Measurements from ENCODE around the gene TFDP2.
A peak's percentile ranks its signal among the peaks of the same experiment; 100 is the strongest.

TFDP2 gene

GRCh38 chr3:142021127-142021526, 128.2 kb downstream of the TFDP2 start:
- H3K27me3 ChIP-seq (ENCODE audit: control insufficient read depth, insufficient read depth, low read length): no peaks in the 10 kb centered on the region

GRCh38 chr3:142019794-142020320, 129.5 kb downstream of the TFDP2 start:
- no peaks in the 10 kb centered on the region for H3K36me3 ChIP-seq (ENCODE audit: control insufficient read depth, insufficient read depth, low read length)
- H3K27ac ChIP-seq: no peak overlapping the region
- no peak overlapping the region for H2AFZ ChIP-seq
- no peak overlapping the region for H3K9ac ChIP-seq
- TF ChIP-seq CTCF (IDR thresholded peaks at IDR 0.05): no peak
- no peaks in the 10 kb centered on the region for H3K9me3 ChIP-seq (ENCODE audit: control insufficient read depth, low read length)
- H3K4me3 ChIP-seq (ENCODE audit: low read depth, low read length): no peak overlapping the region
- peaks cover 16% of the 10 kb centered on the region for H3K79me2 ChIP-seq
- no peak overlapping the region for H3K4me2 ChIP-seq (ENCODE audit: low read length)
- H3K27me3 ChIP-seq (ENCODE audit: control insufficient read depth, insufficient read depth, low read length): no peaks in the 10 kb centered on the region
- H3K4me1 ChIP-seq: peaks cover 11% of the 10 kb centered on the region

More at GRCh38 chr3:142021127-142021526, 128.2 kb downstream of the TFDP2 start:
- no peak for TF ChIP-seq CTCF (IDR thresholded peaks at IDR 0.05)
- Histone ChIP-seq H3K9ac (no peak overlapping the region), H3K27ac (no peak overlapping the region), H3K4me2 (ENCODE audit: low read length) (peak overlapping the region; percentile 31), H2AFZ (no peak overlapping the region), H3K4me1 (peaks cover 11% of the 10 kb centered on the region), H3K79me2 (peaks cover 13% of the 10 kb centered on the region), H3K4me3 (ENCODE audit: low read depth, low read length) (no peak overlapping the region), H3K36me3 (ENCODE audit: control insufficient read depth, insufficient read depth, low read length) (no peaks in the 10 kb centered on the region), H3K9me3 (ENCODE audit: control insufficient read depth, low read length) (no peaks in the 10 kb centered on the region)

DNA sequence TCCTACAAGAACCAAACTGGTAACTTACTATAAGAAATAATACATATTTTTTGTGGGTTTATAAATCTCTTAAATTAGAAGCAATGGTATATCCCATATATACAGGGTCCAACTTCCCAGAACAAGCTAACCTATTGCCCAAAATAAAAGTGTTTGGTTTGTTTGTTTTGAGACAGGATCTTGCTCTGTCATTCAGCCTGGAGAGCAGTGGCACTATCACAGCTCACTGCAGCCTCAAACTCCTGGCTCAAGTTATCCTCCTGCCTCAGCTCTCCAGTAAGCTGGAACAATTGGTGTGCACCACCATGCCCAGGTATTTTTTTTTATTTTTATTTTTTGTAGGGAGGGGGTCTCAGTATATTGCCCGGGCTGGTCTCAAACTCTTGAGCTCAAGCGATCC, 135.4 kb downstream of the TFDP2 start:
- Histone ChIP-seq H2AFZ (no peak overlapping the region), H3K9me3 (ENCODE audit: control insufficient read depth, low read length) (no peaks in the 10 kb centered on the region), H3K27ac (no peak overlapping the region), H3K4me1 (no peaks in the 10 kb centered on the region), H3K4me2 (ENCODE audit: low read length) (no peak overlapping the region), H3K36me3 (ENCODE audit: control insufficient read depth, insufficient read depth, low read length) (no peaks in the 10 kb centered on the region), H3K79me2 (peaks cover 14% of the 10 kb centered on the region), H3K4me3 (ENCODE audit: low read depth, low read length) (no peak overlapping the region), H3K9ac (no peak overlapping the region), H3K27me3 (ENCODE audit: control insufficient read depth, insufficient read depth, low read length) (no peaks in the 10 kb centered on the region)
- TF ChIP-seq CTCF (IDR thresholded peaks at IDR 0.05): no peak

- no peaks in the 10 kb centered on the region for H3K27me3 ChIP-seq (ENCODE audit: control insufficient read depth, insufficient read depth, low read length)
- no peaks in the 10 kb centered on the region for H3K4me1 ChIP-seq
- TF ChIP-seq CTCF (IDR thresholded peaks at IDR 0.05): no peak
- no peaks in the 10 kb centered on the region for H3K9me3 ChIP-seq (ENCODE audit: control insufficient read depth, low read length)
- no peak overlapping the region for H3K9ac ChIP-seq
- no peak overlapping the region for H2AFZ ChIP-seq
- H3K4me2 ChIP-seq (ENCODE audit: low read length): no peak overlapping the region
- no peak overlapping the region for H3K27ac ChIP-seq
- H3K36me3 ChIP-seq (ENCODE audit: control insufficient read depth, insufficient read depth, low read length): no peaks in the 10 kb centered on the region
- H3K4me3 ChIP-seq (ENCODE audit: low read depth, low read length): no peak overlapping the region
- peaks cover 13% of the 10 kb centered on the region for H3K79me2 ChIP-seq
Measured at GRCh38 chr3:142013326-142013980, 135.9 kb downstream of the TFDP2 start.

DNA sequence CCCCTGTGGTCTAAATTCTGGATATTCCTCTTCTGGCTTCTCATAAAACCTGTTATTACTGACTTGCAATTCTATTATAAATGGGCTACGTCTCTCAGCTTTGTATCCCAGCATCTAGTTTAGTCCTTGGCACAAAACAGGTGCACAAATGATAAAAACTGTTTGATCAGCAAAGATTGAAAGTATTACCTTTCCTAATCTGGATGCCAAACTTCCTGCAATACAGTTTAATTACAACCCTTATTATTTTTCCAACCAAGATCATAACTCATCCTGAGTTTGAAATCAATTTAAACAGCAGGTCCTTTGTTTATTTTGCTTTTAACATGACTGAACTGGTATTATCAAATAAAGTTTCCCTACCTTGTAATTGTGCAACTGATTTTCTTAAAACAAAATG, 140.3 kb downstream of the TFDP2 start:
- H3K36me3 ChIP-seq (ENCODE audit: control insufficient read depth, insufficient read depth, low read length): no peaks in the 10 kb centered on the region
- H3K9me3 ChIP-seq (ENCODE audit: control insufficient read depth, low read length): no peaks in the 10 kb centered on the region
- peaks cover 8% of the 10 kb centered on the region for H3K79me2 ChIP-seq
- H3K4me3 ChIP-seq (ENCODE audit: low read depth, low read length): no peak overlapping the region
- H2AFZ ChIP-seq: no peak overlapping the region
- H3K27me3 ChIP-seq (ENCODE audit: control insufficient read depth, insufficient read depth, low read length): no peaks in the 10 kb centered on the region
- no peak overlapping the region for H3K4me2 ChIP-seq (ENCODE audit: low read length)
- no peak overlapping the region for H3K27ac ChIP-seq
- H3K4me1 ChIP-seq: peaks cover 2% of the 10 kb centered on the region
- H3K9ac ChIP-seq: no peak overlapping the region
- no peak for TF ChIP-seq CTCF (IDR thresholded peaks at IDR 0.05)

Measured in parathyroid adenoma (tissue), 2 donors.